Measurements from ENCODE around the gene GRIN3B.

Gene GRIN3B

GRCh38 chr19:970695-971094 is 29.5 kb upstream of the GRIN3B start:
- DNase-seq (ENCODE audit: low read depth in 2 of 2), result peak in 1 of 2 donors; percentile 33
- H3K4me3 ChIP-seq (replicated peaks in 1 of 2; ENCODE audit: low read depth in 2 of 2, low read length in 2 of 2), result no peak overlapping the region
- TF ChIP-seq CTCF (IDR thresholded peaks at IDR 0.05; ENCODE audit: low read depth, low read length), result peak; percentile 63

- no peak overlapping the region for H3K4me3 ChIP-seq (replicated peaks in 1 of 2; ENCODE audit: low read depth in 2 of 2, low read length in 2 of 2)
- no peak for TF ChIP-seq CTCF (IDR thresholded peaks at IDR 0.05; ENCODE audit: low read depth, low read length)
- DNase-seq (ENCODE audit: low read depth in 2 of 2), result no peak
Observed at GRCh38 chr19:971795-972194, 28.4 kb upstream of the GRIN3B start.

GRCh38 chr19:972281-972680 is 27.9 kb upstream of the GRIN3B start:
- DNase-seq (ENCODE audit: low read depth in 2 of 2), result no peak
- no peak for TF ChIP-seq CTCF (IDR thresholded peaks at IDR 0.05; ENCODE audit: low read depth, low read length)
- H3K4me3 ChIP-seq (replicated peaks in 1 of 2; ENCODE audit: low read depth in 2 of 2, low read length in 2 of 2), result no peak overlapping the region

- H3K4me3 ChIP-seq (replicated peaks in 1 of 2; ENCODE audit: low read depth in 2 of 2, low read length in 2 of 2), result no peak overlapping the region
- DNase-seq (ENCODE audit: low read depth in 2 of 2), result no peak
- TF ChIP-seq CTCF (IDR thresholded peaks at IDR 0.05; ENCODE audit: low read depth, low read length), result no peak
Observed at GRCh38 chr19:973726-974563, 26.3 kb upstream of the GRIN3B start.

- DNase-seq (ENCODE audit: low read depth in 2 of 2), result no peak
- TF ChIP-seq CTCF (IDR thresholded peaks at IDR 0.05; ENCODE audit: low read depth, low read length), result no peak
- no peak overlapping the region for H3K4me3 ChIP-seq (replicated peaks in 1 of 2; ENCODE audit: low read depth in 2 of 2, low read length in 2 of 2)
Observed at GRCh38 chr19:974564-975257, 25.5 kb upstream of the GRIN3B start.

GRCh38 chr19:976476-976875 is 23.7 kb upstream of the GRIN3B start:
- no peak for TF ChIP-seq CTCF (IDR thresholded peaks at IDR 0.05; ENCODE audit: low read depth, low read length)

More at GRCh38 chr19:976476-976875, 23.7 kb upstream of the GRIN3B start:
- no peak overlapping the region for H3K4me3 ChIP-seq (replicated peaks in 1 of 2; ENCODE audit: low read depth in 2 of 2, low read length in 2 of 2)
- no peak for DNase-seq (ENCODE audit: low read depth in 2 of 2)
